RWPE1 (cell line): ENCODE measurements around the gene EMID1.

Experiments
- CTCF ChIA-PET: fragments of 350-600 bp; sonication (Branson Sonifier 250); formaldehyde crosslinking; extraction: SDS; loops from one replicate; lab custom pipeline; 2021; lab: Yijun Ruan, JAX
- POLR2A ChIA-PET: fragments of 400-600 bp; formaldehyde crosslinking; extraction: SDS; loops from one replicate; lab custom pipeline; 2020; ENCODE audit warnings: antibody characterized with exemption; ENCODE audit not compliant: low non-redundant PET; lab: Yijun Ruan, JAX
- DNase-seq: peaks from one replicate; pipeline ENCODE4 v3.0.0; 2012; ENCODE audit warnings: low spot score
- H3K27ac ChIP-seq: fragments of 450-650 bp; 2 replicates; pipeline ENCODE4 v1.5.1; 2017
- TF ChIP-seq, protein P1 (sequence below): fragments of 450-650 bp; conservative IDR thresholded peaks from 2 replicates; pipeline ENCODE4 v1.5.1; 2017; ENCODE audit warnings: low read depth, mild to moderate bottlenecking

EMID1 gene

DNA sequence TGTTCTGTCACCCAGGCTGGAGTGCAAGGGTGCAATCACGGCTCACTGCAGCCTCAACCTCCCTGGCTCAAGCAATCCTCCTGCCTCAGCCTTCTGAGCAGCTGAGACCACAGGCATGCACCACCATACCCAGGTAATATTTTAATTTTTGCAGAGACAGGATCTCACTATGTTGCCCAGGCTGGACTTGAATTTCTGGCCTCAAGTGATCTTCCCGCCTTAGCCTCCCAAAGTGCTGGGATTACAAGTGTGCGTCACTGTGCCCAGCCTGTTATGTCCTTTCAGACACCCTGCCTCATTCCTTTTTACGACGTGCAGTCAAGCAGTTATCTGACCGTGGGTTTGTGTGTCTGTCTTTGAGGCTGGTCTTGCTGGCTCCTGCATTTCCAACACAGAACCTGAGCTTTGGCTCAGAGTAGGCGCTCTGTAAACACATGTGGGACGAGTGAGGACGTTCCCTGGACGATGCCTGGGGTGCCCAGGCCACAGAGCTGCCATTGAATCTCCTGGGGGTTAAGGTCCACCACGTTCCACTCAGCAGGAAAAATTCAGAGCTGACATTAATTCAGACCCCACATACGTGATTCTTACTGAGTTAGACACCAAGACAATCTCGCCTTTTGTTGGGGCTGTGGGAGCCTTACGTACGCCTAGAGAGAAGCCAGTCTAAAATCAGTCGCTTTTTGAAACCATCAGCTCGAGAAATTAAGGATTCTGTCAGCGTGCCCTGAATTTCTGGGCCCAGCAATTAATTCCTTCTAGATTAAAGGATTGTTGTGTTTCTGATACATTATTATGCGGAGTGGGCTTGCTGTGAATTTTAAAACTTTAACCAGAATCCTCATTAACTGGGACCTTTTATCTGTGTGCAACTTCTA is 21.5 kb upstream of the EMID1 start:
- ChIA-PET CTCF (no interaction called here), POLR2A (no interaction called here)
- TF ChIP-seq, protein P1, sequence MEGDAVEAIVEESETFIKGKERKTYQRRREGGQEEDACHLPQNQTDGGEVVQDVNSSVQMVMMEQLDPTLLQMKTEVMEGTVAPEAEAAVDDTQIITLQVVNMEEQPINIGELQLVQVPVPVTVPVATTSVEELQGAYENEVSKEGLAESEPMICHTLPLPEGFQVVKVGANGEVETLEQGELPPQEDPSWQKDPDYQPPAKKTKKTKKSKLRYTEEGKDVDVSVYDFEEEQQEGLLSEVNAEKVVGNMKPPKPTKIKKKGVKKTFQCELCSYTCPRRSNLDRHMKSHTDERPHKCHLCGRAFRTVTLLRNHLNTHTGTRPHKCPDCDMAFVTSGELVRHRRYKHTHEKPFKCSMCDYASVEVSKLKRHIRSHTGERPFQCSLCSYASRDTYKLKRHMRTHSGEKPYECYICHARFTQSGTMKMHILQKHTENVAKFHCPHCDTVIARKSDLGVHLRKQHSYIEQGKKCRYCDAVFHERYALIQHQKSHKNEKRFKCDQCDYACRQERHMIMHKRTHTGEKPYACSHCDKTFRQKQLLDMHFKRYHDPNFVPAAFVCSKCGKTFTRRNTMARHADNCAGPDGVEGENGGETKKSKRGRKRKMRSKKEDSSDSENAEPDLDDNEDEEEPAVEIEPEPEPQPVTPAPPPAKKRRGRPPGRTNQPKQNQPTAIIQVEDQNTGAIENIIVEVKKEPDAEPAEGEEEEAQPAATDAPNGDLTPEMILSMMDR = no peak
- no peak overlapping the region for H3K27ac ChIP-seq
- DNase-seq = no peak

DNA sequence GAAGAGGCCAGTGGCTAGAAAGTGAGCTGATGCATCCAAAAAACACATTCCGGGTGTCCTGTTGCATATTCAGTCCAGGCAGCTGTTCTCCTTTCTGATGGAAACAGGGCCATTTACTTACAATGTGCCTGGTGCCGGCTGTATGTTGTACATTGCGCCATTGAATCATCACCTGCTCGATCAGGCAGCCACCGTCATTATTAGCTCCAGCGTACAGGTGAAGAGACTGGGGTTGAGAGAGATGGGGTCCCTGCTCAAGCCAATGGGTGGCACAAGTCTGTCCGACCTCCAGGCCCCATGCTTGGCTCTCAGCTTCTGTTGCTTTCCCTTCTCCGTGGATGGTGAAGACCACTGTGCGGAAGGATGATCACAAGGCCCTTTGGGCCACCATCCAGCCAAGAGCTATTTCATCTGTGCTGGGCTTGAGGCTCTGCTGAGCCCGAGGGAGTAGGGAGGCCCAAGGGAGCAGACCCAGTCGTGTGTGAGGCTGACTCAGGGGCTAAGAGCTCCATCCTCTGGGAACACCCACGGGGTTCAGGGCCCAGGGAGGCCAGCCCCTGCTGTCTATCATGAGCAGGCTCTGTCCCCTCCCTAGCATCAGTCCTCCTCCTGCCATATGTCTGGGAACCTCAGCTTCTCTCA is 20.7 kb upstream of the EMID1 start:
- no peak overlapping the region for H3K27ac ChIP-seq
- CTCF ChIA-PET = interaction anchor here (0.6 kb wide), 1 partner anchor 137 kb away, joined by 3 read pairs; no protein-coding TSS in a partner anchor
- POLR2A ChIA-PET = no interaction called here
- TF ChIP-seq, protein P1 = no peak
- DNase-seq = no peak

DNA sequence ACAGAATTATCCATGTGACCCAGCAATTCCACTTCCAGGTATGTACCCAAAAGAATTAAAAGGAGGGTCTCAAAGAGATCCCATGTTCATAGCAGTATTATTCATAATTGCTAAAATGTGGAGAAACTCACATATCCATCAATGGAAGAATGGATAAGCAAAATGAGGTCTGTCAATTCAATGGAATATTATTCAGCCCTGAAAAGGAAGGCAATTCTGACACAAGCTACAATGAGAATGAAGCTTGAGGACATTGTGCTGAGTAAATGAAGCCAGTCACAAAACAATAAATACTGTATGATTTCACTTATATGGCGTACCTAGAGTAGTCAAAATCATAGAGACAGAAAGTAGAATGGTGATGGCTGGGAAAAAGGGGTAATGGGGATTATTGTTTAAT is 19.4 kb upstream of the EMID1 start:
- no peak for DNase-seq
- ChIA-PET CTCF (interaction anchor here (0.7 kb wide), 1 partner anchor 53 kb away, joined by 3 read pairs; no protein-coding TSS in a partner anchor), POLR2A (no interaction called here)
- no peak overlapping the region for H3K27ac ChIP-seq
- TF ChIP-seq, protein P1 = no peak

DNA sequence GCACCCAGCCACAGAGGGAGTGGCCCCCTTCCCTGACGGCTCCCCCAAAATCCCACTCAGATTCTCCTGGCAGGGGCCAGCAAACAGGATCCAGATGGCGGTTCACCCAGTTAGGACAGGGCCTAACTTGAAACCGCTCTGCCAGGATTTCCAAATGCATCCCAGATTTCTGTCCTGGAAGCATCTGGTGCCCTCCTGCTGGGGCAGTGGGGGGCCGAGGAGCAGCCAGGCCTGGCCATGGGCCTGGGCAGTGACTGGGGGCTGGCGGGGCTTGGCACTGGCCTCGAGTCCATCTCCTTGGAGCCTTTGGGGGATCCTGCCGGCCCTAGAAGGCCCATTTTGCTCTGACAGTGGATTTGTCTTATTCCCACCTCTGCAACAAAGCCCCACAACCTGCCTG is 17.9 kb upstream of the EMID1 start:
- H3K27ac ChIP-seq = no peak overlapping the region
- TF ChIP-seq, protein P1 = no peak
- DNase-seq = no peak
- ChIA-PET CTCF (no interaction called here), POLR2A (no interaction called here)

GRCh38 chr22:29190051-29190450 is 15.6 kb upstream of the EMID1 start:
- TF ChIP-seq, protein P1 = no peak
- ChIA-PET POLR2A (no interaction called here), CTCF (interaction anchor here (1.1 kb wide), 1 partner anchor 13 kb away, joined by 3 read pairs; no protein-coding TSS in a partner anchor)
- DNase-seq = no peak
- no peak overlapping the region for H3K27ac ChIP-seq

GRCh38 chr22:29190918-29191317 is 14.8 kb upstream of the EMID1 start:
- CTCF ChIA-PET = interaction anchor here (1.1 kb wide), 1 partner anchor 12 kb away, joined by 3 read pairs; no protein-coding TSS in a partner anchor
- no peak overlapping the region for H3K27ac ChIP-seq
- TF ChIP-seq, protein P1 = no peak
- no peak for DNase-seq
- POLR2A ChIA-PET = no interaction called here
